Breast epithelium (tissue), 4 donors: ENCODE data around the gene ATAD1. TPM values are rescaled to one million over a fixed set of nuclear protein-coding genes. Genes with fewer than 3 reads are reported as not detected.

Experiments used
- DNase-seq, 2 donors: peaks; one replicate each; pipeline ENCODE4 v3.0.0-alpha.2; 2019; ENCODE audit warnings: low spot score in 2 of 2
- H3K27ac ChIP-seq, 2 donors: fragments of 200-600 bp; sonication (generic) in 1 of 2; one replicate each; pipeline ENCODE4 v1.5.1; 2016 to 2019; ENCODE audit warnings: mild to moderate bottlenecking in 1 of 2
- H3K27me3 ChIP-seq, 2 donors: fragments of 200-600 bp; sonication (generic) in 1 of 2; one replicate each; pipeline versions ENCODE4 v1.5.1 to v1.6.0; 2017 to 2019; ENCODE audit warnings: control low read depth in 1 of 2, mild to moderate bottlenecking in 1 of 2
- H3K36me3 ChIP-seq: fragments of 200-600 bp; one replicate; pipeline ENCODE4 v1.5.1; 2019
- H3K4me1 ChIP-seq, 2 donors: fragments of 200-600 bp; sonication (generic); one replicate each; pipeline ENCODE4 v1.5.1; 2016 to 2019; ENCODE audit warnings: control low read depth in 1 of 2
- H3K4me3 ChIP-seq, 3 donors: fragments of 200-600 bp; sonication (generic); 1 replicate in 2 of 3; 2 replicates in 1 of 3; pipeline ENCODE4 v1.5.1; 2016 to 2019; ENCODE audit warnings: mild to moderate bottlenecking in 3 of 3, moderate library complexity in 2 of 3
- H3K9me3 ChIP-seq, 2 donors: fragments of 200-600 bp; sonication (generic) in 1 of 2; one replicate each; pipeline ENCODE4 v1.5.1; 2016 to 2019; ENCODE audit warnings: control low read depth in 1 of 2
- CTCF ChIP-seq, 3 donors: fragments of 450-650 bp; IDR thresholded peaks; one replicate each; pipeline ENCODE4 v1.5.1; 2016 to 2017; ENCODE audit warnings: antibody characterized with exemption in 3 of 3, mild to moderate bottlenecking in 3 of 3, moderate library complexity in 3 of 3
- POLR2A ChIP-seq: fragments of 450-650 bp; IDR thresholded peaks from one replicate; pipeline ENCODE4 v1.6.1; 2016; ENCODE audit warnings: antibody characterized with exemption, mild to moderate bottlenecking, moderate library complexity
- POLR2AphosphoS5 ChIP-seq, 3 donors: sonication (generic); formaldehyde crosslinking; IDR thresholded peaks; one replicate each; pipeline ENCODE4 v1.6.1; 2017; ENCODE audit warnings: antibody characterized with exemption in 3 of 3
- intact Hi-C: fragments of 100-400 bp; cut with DNase I; formaldehyde crosslinking; loops from one replicate; pipeline ENCODE4 v1.15.1; 2023; ENCODE audit warnings: low total_unique reads
- total RNA-seq, 3 donors: library from RNA; depleted of rRNA; stranded (reverse); fragments of >200 nt; gene quantifications; one replicate each; pipeline ENCODE4 v1.1.0, GENCODE V29; 2016

The ATAD1 gene
- total RNA-seq, 3 donors from 2014 or later, result 40.6 to 49.6 (median 41.0) TPM

GRCh38 chr10:87734987-87735827, 82.8 kb downstream of the ATAD1 start:
- no peaks in the 10 kb centered on the region for H3K4me1 ChIP-seq
- H3K4me3 ChIP-seq, result no peak overlapping the region
- DNase-seq, result no peak
- intact Hi-C loops, result no loop called here
- no peak for TF ChIP-seq POLR2A
- TF ChIP-seq CTCF (IDR thresholded peaks at IDR 0.05), result peak; percentile 64 to 69 (median 64)
- no peaks in the 10 kb centered on the region for H3K27me3 ChIP-seq
- no peak overlapping the region for H3K27ac ChIP-seq
- H3K9me3 ChIP-seq, result no peaks in the 10 kb centered on the region
- H3K36me3 ChIP-seq, result no peaks in the 10 kb centered on the region

- Histone ChIP-seq H3K4me3 (no peak overlapping the region), H3K27ac (no peak overlapping the region), H3K9me3 (no peaks in the 10 kb centered on the region), H3K27me3 (no peaks in the 10 kb centered on the region), H3K36me3 (no peaks in the 10 kb centered on the region), H3K4me1 (no peaks in the 10 kb centered on the region)
- no peak for DNase-seq
- intact Hi-C loops, result no loop called here
- no peak for TF ChIP-seq CTCF (IDR thresholded peaks at IDR 0.05)
- no peak for TF ChIP-seq POLR2A
- TF ChIP-seq POLR2AphosphoS5 (IDR thresholded peaks at IDR 0.05), result no peak
Observed at GRCh38 chr10:87733081-87733480, 84.9 kb downstream of the ATAD1 start.

- H3K27ac ChIP-seq, result no peak overlapping the region
Observed at GRCh38 chr10:87729940-87730339, 88.1 kb downstream of the ATAD1 start.

GRCh38 chr10:87724789-87725188, 93.2 kb downstream of the ATAD1 start:
- no peak for DNase-seq
- intact Hi-C loops, result no loop called here
- H3K4me1 ChIP-seq, result no peaks in the 10 kb centered on the region

More at GRCh38 chr10:87729940-87730339, 88.1 kb downstream of the ATAD1 start:
- intact Hi-C loops, result no loop called here
- H3K4me3 ChIP-seq, result no peak overlapping the region
- no peaks in the 10 kb centered on the region for H3K36me3 ChIP-seq
- no peak for DNase-seq
- no peaks in the 10 kb centered on the region for H3K9me3 ChIP-seq
- H3K4me1 ChIP-seq, result no peaks in the 10 kb centered on the region
- H3K27me3 ChIP-seq, result no peaks in the 10 kb centered on the region
- TF ChIP-seq POLR2A (no peak), POLR2AphosphoS5 (IDR thresholded peaks at IDR 0.05) (no peak), CTCF (IDR thresholded peaks at IDR 0.05) (no peak)

More at GRCh38 chr10:87724789-87725188, 93.2 kb downstream of the ATAD1 start:
- Histone ChIP-seq H3K9me3 (no peaks in the 10 kb centered on the region), H3K27ac (no peak overlapping the region), H3K27me3 (no peaks in the 10 kb centered on the region), H3K4me3 (no peak overlapping the region), H3K36me3 (no peaks in the 10 kb centered on the region)
- no peak for TF ChIP-seq POLR2A
- no peak for TF ChIP-seq POLR2AphosphoS5 (IDR thresholded peaks at IDR 0.05)
- TF ChIP-seq CTCF (IDR thresholded peaks at IDR 0.05), result no peak
